KMS-11 (cell line): Measurements from ENCODE around the gene GALNTL6.

Source experiments
- H2AFZ ChIP-seq: fragments of 200-600 bp; sonication (generic); 2 replicates; pipeline ENCODE4 v1.6.1; 2016; ENCODE audit warnings: antibody characterized with exemption, mixed run types, low read depth
- H3K27ac ChIP-seq: fragments of 200-600 bp; sonication (generic); 2 replicates; pipeline ENCODE4 v1.6.1; 2016; ENCODE audit warnings: mild to moderate bottlenecking, mixed run types
- H3K27me3 ChIP-seq: fragments of 200-600 bp; sonication (generic); 2 replicates; pipeline ENCODE4 v1.6.1; 2017; ENCODE audit warnings: mild to moderate bottlenecking, low read depth, mixed run types, moderate library complexity; ENCODE audit not compliant: insufficient read depth
- H3K36me3 ChIP-seq: fragments of 200-600 bp; sonication (generic); 2 replicates; pipeline ENCODE4 v1.6.1; 2017; ENCODE audit warnings: mild to moderate bottlenecking, mixed run types; ENCODE audit not compliant: insufficient read depth
- H3K4me1 ChIP-seq: fragments of 200-600 bp; sonication (generic); 2 replicates; pipeline ENCODE4 v1.6.1; 2016; ENCODE audit warnings: mild to moderate bottlenecking, low read depth, mixed run types; ENCODE audit not compliant: poor library complexity, severe bottlenecking
- H3K4me2 ChIP-seq: fragments of 200-600 bp; sonication (generic); 2 replicates; pipeline ENCODE4 v1.7.0; 2016; ENCODE audit warnings: mild to moderate bottlenecking, mixed run types
- H3K4me3 ChIP-seq: fragments of 200-600 bp; sonication (generic); IDR thresholded peaks from 2 replicates; pipeline ENCODE4 v1.6.1; 2017; ENCODE audit warnings: low read depth, low read length, mixed read lengths; ENCODE audit not compliant: insufficient read depth
- H3K79me2 ChIP-seq: fragments of 200-600 bp; sonication (generic); 2 replicates; pipeline ENCODE4 v1.6.1; 2016; ENCODE audit warnings: low read depth, mixed run types; ENCODE audit not compliant: insufficient read depth
- H3K9ac ChIP-seq: fragments of 200-600 bp; sonication (generic); 2 replicates; pipeline ENCODE4 v1.6.1; 2016; ENCODE audit warnings: mild to moderate bottlenecking, mixed run types
- H4K20me1 ChIP-seq: fragments of 200-600 bp; sonication (generic); 2 replicates; pipeline ENCODE4 v1.6.1; 2016; ENCODE audit warnings: mild to moderate bottlenecking, mixed run types; ENCODE audit not compliant: insufficient read depth
- CTCF ChIP-seq: fragments of 200-600 bp; sonication (generic); conservative IDR thresholded peaks from 2 replicates; pipeline ENCODE4 v1.6.1; 2017; ENCODE audit warnings: low read depth, mild to moderate bottlenecking, antibody characterized with exemption, low read length, moderate library complexity, mixed read lengths

The GALNTL6 gene

GRCh38 chr4:172692701-172693100 lies 879.5 kb downstream of the GALNTL6 start:
- H3K27ac ChIP-seq, result no peak overlapping the region
- no peak overlapping the region for H3K9ac ChIP-seq
- H3K4me3 ChIP-seq, result no peak overlapping the region
- no peaks in the 10 kb centered on the region for H3K27me3 ChIP-seq
- no peak for TF ChIP-seq CTCF
- no peak overlapping the region for H3K4me2 ChIP-seq
- no peaks in the 10 kb centered on the region for H3K79me2 ChIP-seq
- H3K36me3 ChIP-seq, result no peaks in the 10 kb centered on the region
- H2AFZ ChIP-seq, result no peak overlapping the region
- H4K20me1 ChIP-seq, result no peaks in the 10 kb centered on the region
- no peaks in the 10 kb centered on the region for H3K4me1 ChIP-seq

DNA sequence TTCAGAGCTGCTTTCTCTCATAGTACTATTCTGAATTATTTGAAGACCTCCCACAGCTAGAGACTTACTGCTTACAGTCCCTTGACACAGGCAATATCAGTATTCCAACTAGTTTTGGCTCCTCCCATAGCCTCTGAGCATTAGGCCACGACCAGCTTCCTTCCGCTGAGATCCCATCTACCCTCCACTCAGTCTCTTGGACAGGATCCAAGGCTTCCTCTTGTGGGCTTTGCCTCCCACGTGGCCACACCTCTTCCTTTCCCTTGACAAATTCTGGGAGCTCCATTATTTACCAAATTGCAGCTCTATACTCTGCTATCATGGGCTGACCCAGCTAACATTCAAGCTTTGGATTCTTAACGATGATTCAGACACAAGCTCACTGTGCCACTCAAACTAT lies 885.1 kb downstream of the GALNTL6 start:
- H3K79me2 ChIP-seq, result no peaks in the 10 kb centered on the region
- H3K27me3 ChIP-seq, result no peaks in the 10 kb centered on the region
- no peaks in the 10 kb centered on the region for H3K36me3 ChIP-seq
- no peak overlapping the region for H3K9ac ChIP-seq
- no peaks in the 10 kb centered on the region for H3K4me1 ChIP-seq
- TF ChIP-seq CTCF, result no peak
- no peak overlapping the region for H3K27ac ChIP-seq
- H3K4me2 ChIP-seq, result no peak overlapping the region
- no peaks in the 10 kb centered on the region for H4K20me1 ChIP-seq
- no peak overlapping the region for H3K4me3 ChIP-seq
- no peak overlapping the region for H2AFZ ChIP-seq

GRCh38 chr4:172705565-172705964 lies 892.4 kb downstream of the GALNTL6 start:
- H3K4me1 ChIP-seq, result no peaks in the 10 kb centered on the region
- H2AFZ ChIP-seq, result no peak overlapping the region
- no peaks in the 10 kb centered on the region for H4K20me1 ChIP-seq
- H3K4me3 ChIP-seq, result no peak overlapping the region
- H3K36me3 ChIP-seq, result no peaks in the 10 kb centered on the region
- no peaks in the 10 kb centered on the region for H3K27me3 ChIP-seq
- H3K79me2 ChIP-seq, result no peaks in the 10 kb centered on the region
- TF ChIP-seq CTCF, result no peak
- no peak overlapping the region for H3K4me2 ChIP-seq
- no peak overlapping the region for H3K27ac ChIP-seq
- no peak overlapping the region for H3K9ac ChIP-seq

- Histone ChIP-seq H3K27me3 (no peaks in the 10 kb centered on the region), H3K36me3 (no peaks in the 10 kb centered on the region), H3K4me1 (no peaks in the 10 kb centered on the region), H3K4me2 (no peak overlapping the region), H3K27ac (no peak overlapping the region), H3K4me3 (no peak overlapping the region), H2AFZ (no peak overlapping the region), H3K9ac (no peak overlapping the region), H4K20me1 (no peaks in the 10 kb centered on the region), H3K79me2 (no peaks in the 10 kb centered on the region)
- no peak for TF ChIP-seq CTCF
Observed at GRCh38 chr4:172706000-172706399, 892.8 kb downstream of the GALNTL6 start.

DNA sequence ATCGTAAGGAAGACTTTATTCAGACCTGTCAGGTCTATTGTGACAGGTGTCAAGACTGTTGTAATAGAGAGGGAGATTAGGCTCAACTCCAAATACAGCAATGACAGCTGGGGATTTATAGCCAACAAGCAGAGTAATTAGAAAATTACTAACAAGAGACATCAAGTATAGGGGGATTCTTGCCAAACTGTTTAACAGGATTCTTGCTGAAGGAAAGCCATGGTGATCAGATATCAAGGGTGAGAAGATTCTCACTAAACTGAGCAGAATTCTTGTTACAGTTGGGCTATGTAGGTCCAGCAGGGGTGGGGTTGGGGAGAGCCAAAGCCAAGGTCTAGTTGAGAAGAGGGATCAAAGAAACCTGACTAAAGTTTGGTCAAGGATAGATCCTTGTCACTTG lies 894.4 kb downstream of the GALNTL6 start:
- Histone ChIP-seq H3K4me3 (no peak overlapping the region), H3K27ac (no peak overlapping the region), H3K79me2 (no peaks in the 10 kb centered on the region), H3K36me3 (no peaks in the 10 kb centered on the region), H3K4me1 (no peaks in the 10 kb centered on the region), H4K20me1 (no peaks in the 10 kb centered on the region), H3K27me3 (no peaks in the 10 kb centered on the region), H3K9ac (no peak overlapping the region), H2AFZ (no peak overlapping the region), H3K4me2 (no peak overlapping the region)
- no peak for TF ChIP-seq CTCF
